GM23338 (cell line): ENCODE data around the gene VPS25. TPM values are rescaled to one million over a fixed set of nuclear protein-coding genes. Genes with fewer than 3 reads are reported as not detected.

Experiments used
- ATAC-seq: fragments of 200-7000 bp; cut with Tn5 transposase; 3 replicates; pipeline ENCODE4 v1.9.1; 2020
- DNase-seq: peaks from one replicate; pipeline ENCODE4 v3.0.0-alpha.2; 2015; ENCODE audit warnings: low spot score
- H2AFZ ChIP-seq: fragments of 200-600 bp; sonication (generic); 2 replicates; pipeline ENCODE4 v1.8.0; 2016; ENCODE audit warnings: antibody characterized with exemption, mild to moderate bottlenecking, moderate library complexity
- H3F3A ChIP-seq: fragments of 200-600 bp; sonication (generic); replicated peaks from 2 replicates; pipeline ENCODE4 v1.8.0; 2017; ENCODE audit warnings: antibody characterized with exemption, mixed run types, low read depth
- H3K27ac ChIP-seq: fragments of 200-600 bp; sonication (generic); 2 replicates; pipeline ENCODE4 v1.6.1; 2016; ENCODE audit warnings: low read depth
- H3K27me3 ChIP-seq: fragments of 200-600 bp; sonication (generic); 2 replicates; pipeline ENCODE4 v1.8.0; 2016; ENCODE audit warnings: mild to moderate bottlenecking, mixed run types, moderate library complexity; ENCODE audit not compliant: insufficient read depth
- H3K36me3 ChIP-seq: fragments of 200-600 bp; sonication (generic); 2 replicates; pipeline ENCODE4 v1.8.0; 2016; ENCODE audit warnings: mild to moderate bottlenecking; ENCODE audit not compliant: insufficient read depth
- H3K4me1 ChIP-seq: fragments of 200-600 bp; sonication (generic); 2 replicates; pipeline ENCODE4 v1.8.0; 2016; ENCODE audit warnings: mild to moderate bottlenecking, moderate library complexity; ENCODE audit not compliant: insufficient read depth
- H3K4me2 ChIP-seq: fragments of 200-600 bp; sonication (generic); 2 replicates; pipeline ENCODE4 v1.7.1; 2017; ENCODE audit warnings: mixed run types
- H3K4me3 ChIP-seq: fragments of 200-600 bp; sonication (generic); 2 replicates; pipeline ENCODE4 v1.6.1; 2016; ENCODE audit warnings: mixed run types
- H3K79me2 ChIP-seq: fragments of 200-600 bp; sonication (generic); replicated peaks from 2 replicates; pipeline ENCODE4 v1.8.0; 2017; ENCODE audit warnings: mild to moderate bottlenecking; ENCODE audit not compliant: insufficient read depth
- H3K9me2 ChIP-seq: fragments of 200-600 bp; sonication (generic); 2 replicates; pipeline ENCODE4 v1.8.0; 2017; ENCODE audit not compliant: insufficient read depth
- H4K20me1 ChIP-seq: fragments of 200-600 bp; sonication (generic); replicated peaks from 2 replicates; pipeline ENCODE4 v1.8.0; 2017; ENCODE audit warnings: mild to moderate bottlenecking; ENCODE audit not compliant: insufficient read depth
- H3K27ac Mint-ChIP-seq: 2 replicates; pipeline ENCODE4 v1.8.0; 2020; ENCODE audit warnings: inconsistent platforms, mild to moderate bottlenecking, moderate library complexity, mixed read lengths
- H3K27me3 Mint-ChIP-seq: 3 replicates; pipeline ENCODE4 v1.8.0; 2022; ENCODE audit warnings: low read depth, mild to moderate bottlenecking, moderate library complexity, mixed read lengths, inconsistent platforms; ENCODE audit not compliant: insufficient read depth, poor library complexity
- H3K36me3 Mint-ChIP-seq: 3 replicates; pipeline ENCODE4 v1.8.0; 2021; ENCODE audit warnings: low read depth, mild to moderate bottlenecking, inconsistent platforms, moderate library complexity, mixed read lengths
- H3K4me1 Mint-ChIP-seq: 3 replicates; pipeline ENCODE4 v1.8.0; 2020; ENCODE audit warnings: mild to moderate bottlenecking, inconsistent platforms, mixed read lengths
- H3K4me3 Mint-ChIP-seq: 3 replicates; pipeline ENCODE4 v1.8.0; 2021; ENCODE audit warnings: moderate library complexity, mild to moderate bottlenecking, inconsistent platforms, mixed read lengths
- H3K9me3 Mint-ChIP-seq: 3 replicates; pipeline ENCODE4 v1.8.0; 2020; ENCODE audit warnings: moderate library complexity, mild to moderate bottlenecking, inconsistent platforms, mixed read lengths
- CREB1 ChIP-seq: fragments of 250-450 bp; sonication (Bioruptor Pico); IDR thresholded peaks from 2 replicates; pipeline ENCODE4 v1.5.0; 2020; ENCODE audit warnings: low read depth, mild to moderate bottlenecking, moderate library complexity
- EZH2 ChIP-seq: fragments of 200-600 bp; sonication (generic); IDR thresholded peaks from one replicate; pipeline ENCODE4 v1.8.0; 2017; ENCODE audit warnings: antibody characterized with exemption, mild to moderate bottlenecking, low read depth; ENCODE audit not compliant: unreplicated experiment
- EZH2phosphoT487 ChIP-seq: fragments of 200-600 bp; sonication (generic); IDR thresholded peaks from one replicate; pipeline ENCODE4 v1.8.1; 2018; ENCODE audit warnings: antibody characterized with exemption; ENCODE audit not compliant: unreplicated experiment
- JUNB ChIP-seq: IDR thresholded peaks from one replicate; pipeline ENCODE4 v1.6.1; 2016; ENCODE audit warnings: antibody characterized with exemption; ENCODE audit not compliant: unreplicated experiment
- NANOG ChIP-seq: IDR thresholded peaks from 2 replicates; pipeline ENCODE4 v1.6.1; 2016; ENCODE audit warnings: antibody characterized with exemption, borderline replicate concordance
- POLR2AphosphoS5 ChIP-seq: IDR thresholded peaks from 2 replicates; pipeline ENCODE4 v1.6.1; 2016; ENCODE audit warnings: antibody characterized with exemption, low read depth
- STAT1 ChIP-seq: IDR thresholded peaks from one replicate; pipeline ENCODE4 v1.6.1; 2016; ENCODE audit warnings: antibody characterized with exemption; ENCODE audit not compliant: unreplicated experiment
- ZNF114 ChIP-seq: fragments of 250-450 bp; sonication (Bioruptor Pico); IDR thresholded peaks from 2 replicates; pipeline ENCODE4 v1.5.0; 2020; ENCODE audit warnings: mild to moderate bottlenecking, moderate library complexity
- ZNF331 ChIP-seq: fragments of 250-450 bp; sonication (Bioruptor Pico); IDR thresholded peaks from 2 replicates; pipeline ENCODE4 v1.5.0; 2020; ENCODE audit warnings: low read depth, mild to moderate bottlenecking, moderate library complexity
- polyA plus RNA-seq: library from polyadenylated mRNA; unstranded; fragments of >200 nt; fragmentation: Nextera tagmentation; extraction: Ambion mirVana; gene quantifications from 2 replicates; pipeline ENCODE4 v1.2.1, GENCODE V29; 2016
- total RNA-seq: library from RNA; depleted of rRNA; stranded (reverse); fragments of >200 nt; shearing (Covaris generic); gene quantifications from 2 replicates; pipeline ENCODE4 v1.2.3, GENCODE V29; 2014
- TF ChIP-seq, protein P1 (sequence below): IDR thresholded peaks from one replicate; pipeline ENCODE4 v1.6.1; 2018; ENCODE audit warnings: antibody characterized with exemption; ENCODE audit not compliant: unreplicated experiment
- TF ChIP-seq, protein P2 (sequence below): IDR thresholded peaks from 2 replicates; pipeline ENCODE4 v1.6.1; 2016; ENCODE audit warnings: antibody characterized with exemption
- TF ChIP-seq, protein P3 (sequence below), 2 experiments: fragments of 200-600 bp in 1 of 2; sonication (generic) in 1 of 2; conservative IDR thresholded peaks; 2 replicates each; pipeline versions ENCODE4 v1.5.1 to v1.6.1; 2016 to 2017; ENCODE audit warnings: antibody characterized with exemption in 2 of 2, low read depth in 2 of 2, mild to moderate bottlenecking in 2 of 2, moderate library complexity in 1 of 2

VPS25 gene
- total and polyA plus RNA-seq, 2 experiments from 2014 or later: 105 to 110 TPM

DNA sequence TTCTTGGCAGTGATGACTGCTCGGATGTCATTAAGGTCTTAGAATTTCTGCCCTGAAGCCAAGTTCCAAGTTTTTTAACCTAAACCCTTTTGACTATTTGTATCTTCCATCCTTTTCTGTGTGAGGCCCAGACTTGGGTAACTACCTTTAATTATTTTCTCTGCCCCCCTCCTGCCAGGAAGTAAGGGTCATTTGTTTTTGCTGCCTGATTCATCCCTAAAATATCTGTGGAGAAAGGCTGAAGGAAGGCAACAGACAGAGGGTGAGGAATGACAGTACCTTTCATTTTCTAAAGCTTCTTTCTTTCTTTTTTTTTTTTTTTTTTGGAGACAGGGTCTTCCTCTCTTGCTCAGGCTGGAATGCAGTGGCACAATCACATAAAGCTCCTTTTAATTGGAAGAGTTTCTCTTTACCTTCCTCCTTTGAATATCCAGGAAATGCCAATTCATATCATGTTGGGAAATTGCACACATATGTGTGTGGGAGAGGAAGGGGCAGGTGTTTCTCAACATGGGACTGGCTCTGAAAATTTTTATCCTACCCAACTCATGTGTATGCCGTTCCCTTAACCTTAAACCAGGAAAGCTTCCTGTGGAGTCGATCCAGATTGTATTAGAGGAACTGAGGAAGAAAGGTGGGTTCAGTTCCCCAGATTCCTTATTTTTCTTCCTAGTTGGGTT lies 957 bp downstream of the VPS25 start (continued):
- no peak for TF ChIP-seq POLR2AphosphoS5

DNA sequence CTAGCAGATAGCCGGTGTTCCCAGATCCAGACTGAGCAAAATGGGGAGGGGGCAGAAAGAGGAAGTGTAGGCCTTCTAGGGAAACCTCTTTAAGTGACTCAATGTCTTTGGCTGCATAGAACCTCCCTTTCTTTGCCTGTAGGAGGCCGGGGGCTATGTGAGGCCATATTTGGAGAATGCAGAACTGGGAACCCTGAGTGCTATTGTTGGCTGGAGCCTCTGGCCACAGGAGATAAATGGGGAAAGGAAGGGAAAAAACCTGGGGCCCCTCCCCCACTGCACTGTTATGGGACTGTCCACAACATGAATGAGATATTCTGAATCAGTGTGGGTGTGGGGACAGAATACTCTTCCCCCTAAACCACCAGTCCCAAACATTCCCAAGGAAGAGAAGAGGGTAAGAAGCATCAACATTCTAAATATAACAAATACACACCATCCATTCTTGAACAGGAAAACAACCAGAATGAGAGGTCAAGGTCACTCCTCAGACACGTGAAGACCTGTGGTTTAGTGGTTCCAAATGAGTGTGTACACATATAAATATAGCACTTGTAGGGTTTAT lies 2.4 kb downstream of the VPS25 start:
- Histone ChIP-seq H3K27ac (no peak overlapping the region), H3K27me3 (0 out of 2 replicates have a peak, but pooled peaks cover under 1% of the 10 kb centered on the region), H3K4me2 (no peak overlapping the region), H3K9me2 (no peaks in the 10 kb centered on the region), H4K20me1 (no peaks in the 10 kb centered on the region), H3K4me1 (0 out of 2 replicates have a peak, but pooled peaks cover 5% of the 10 kb centered on the region), H2AFZ (no peak overlapping the region), H3K79me2 (0 out of 2 replicates have a peak, but pooled peaks cover 6% of the 10 kb centered on the region), H3F3A (peaks cover 12% of the 10 kb centered on the region; the same call in 1 of the 2 replicates), H3K36me3 (peaks cover 9% of the 10 kb centered on the region; the same call in 1 of the 2 replicates), H3K4me3 (no peak overlapping the region)
- H3K4me1 Mint-ChIP-seq: peaks cover 18% of the 10 kb centered on the region
- peaks cover 21% of the 10 kb centered on the region for H3K27me3 Mint-ChIP-seq
- DNase-seq: no peak
- H3K27ac Mint-ChIP-seq: no peak overlapping the region
- peaks cover 47% of the 10 kb centered on the region for H3K36me3 Mint-ChIP-seq
- no peak overlapping the region for H3K4me3 Mint-ChIP-seq
- ATAC-seq: no peak
- no peaks in the 10 kb centered on the region for H3K9me3 Mint-ChIP-seq
- no peak for TF ChIP-seq CREB1
- TF ChIP-seq POLR2AphosphoS5: no peak
- TF ChIP-seq JUNB: no peak
- TF ChIP-seq ZNF331: no peak
- TF ChIP-seq, protein P1, sequence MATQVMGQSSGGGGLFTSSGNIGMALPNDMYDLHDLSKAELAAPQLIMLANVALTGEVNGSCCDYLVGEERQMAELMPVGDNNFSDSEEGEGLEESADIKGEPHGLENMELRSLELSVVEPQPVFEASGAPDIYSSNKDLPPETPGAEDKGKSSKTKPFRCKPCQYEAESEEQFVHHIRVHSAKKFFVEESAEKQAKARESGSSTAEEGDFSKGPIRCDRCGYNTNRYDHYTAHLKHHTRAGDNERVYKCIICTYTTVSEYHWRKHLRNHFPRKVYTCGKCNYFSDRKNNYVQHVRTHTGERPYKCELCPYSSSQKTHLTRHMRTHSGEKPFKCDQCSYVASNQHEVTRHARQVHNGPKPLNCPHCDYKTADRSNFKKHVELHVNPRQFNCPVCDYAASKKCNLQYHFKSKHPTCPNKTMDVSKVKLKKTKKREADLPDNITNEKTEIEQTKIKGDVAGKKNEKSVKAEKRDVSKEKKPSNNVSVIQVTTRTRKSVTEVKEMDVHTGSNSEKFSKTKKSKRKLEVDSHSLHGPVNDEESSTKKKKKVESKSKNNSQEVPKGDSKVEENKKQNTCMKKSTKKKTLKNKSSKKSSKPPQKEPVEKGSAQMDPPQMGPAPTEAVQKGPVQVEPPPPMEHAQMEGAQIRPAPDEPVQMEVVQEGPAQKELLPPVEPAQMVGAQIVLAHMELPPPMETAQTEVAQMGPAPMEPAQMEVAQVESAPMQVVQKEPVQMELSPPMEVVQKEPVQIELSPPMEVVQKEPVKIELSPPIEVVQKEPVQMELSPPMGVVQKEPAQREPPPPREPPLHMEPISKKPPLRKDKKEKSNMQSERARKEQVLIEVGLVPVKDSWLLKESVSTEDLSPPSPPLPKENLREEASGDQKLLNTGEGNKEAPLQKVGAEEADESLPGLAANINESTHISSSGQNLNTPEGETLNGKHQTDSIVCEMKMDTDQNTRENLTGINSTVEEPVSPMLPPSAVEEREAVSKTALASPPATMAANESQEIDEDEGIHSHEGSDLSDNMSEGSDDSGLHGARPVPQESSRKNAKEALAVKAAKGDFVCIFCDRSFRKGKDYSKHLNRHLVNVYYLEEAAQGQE: no peak
- no peak for TF ChIP-seq EZH2phosphoT487
- TF ChIP-seq, protein P2, sequence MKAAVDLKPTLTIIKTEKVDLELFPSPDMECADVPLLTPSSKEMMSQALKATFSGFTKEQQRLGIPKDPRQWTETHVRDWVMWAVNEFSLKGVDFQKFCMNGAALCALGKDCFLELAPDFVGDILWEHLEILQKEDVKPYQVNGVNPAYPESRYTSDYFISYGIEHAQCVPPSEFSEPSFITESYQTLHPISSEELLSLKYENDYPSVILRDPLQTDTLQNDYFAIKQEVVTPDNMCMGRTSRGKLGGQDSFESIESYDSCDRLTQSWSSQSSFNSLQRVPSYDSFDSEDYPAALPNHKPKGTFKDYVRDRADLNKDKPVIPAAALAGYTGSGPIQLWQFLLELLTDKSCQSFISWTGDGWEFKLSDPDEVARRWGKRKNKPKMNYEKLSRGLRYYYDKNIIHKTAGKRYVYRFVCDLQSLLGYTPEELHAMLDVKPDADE: no peak
- TF ChIP-seq, protein P3, sequence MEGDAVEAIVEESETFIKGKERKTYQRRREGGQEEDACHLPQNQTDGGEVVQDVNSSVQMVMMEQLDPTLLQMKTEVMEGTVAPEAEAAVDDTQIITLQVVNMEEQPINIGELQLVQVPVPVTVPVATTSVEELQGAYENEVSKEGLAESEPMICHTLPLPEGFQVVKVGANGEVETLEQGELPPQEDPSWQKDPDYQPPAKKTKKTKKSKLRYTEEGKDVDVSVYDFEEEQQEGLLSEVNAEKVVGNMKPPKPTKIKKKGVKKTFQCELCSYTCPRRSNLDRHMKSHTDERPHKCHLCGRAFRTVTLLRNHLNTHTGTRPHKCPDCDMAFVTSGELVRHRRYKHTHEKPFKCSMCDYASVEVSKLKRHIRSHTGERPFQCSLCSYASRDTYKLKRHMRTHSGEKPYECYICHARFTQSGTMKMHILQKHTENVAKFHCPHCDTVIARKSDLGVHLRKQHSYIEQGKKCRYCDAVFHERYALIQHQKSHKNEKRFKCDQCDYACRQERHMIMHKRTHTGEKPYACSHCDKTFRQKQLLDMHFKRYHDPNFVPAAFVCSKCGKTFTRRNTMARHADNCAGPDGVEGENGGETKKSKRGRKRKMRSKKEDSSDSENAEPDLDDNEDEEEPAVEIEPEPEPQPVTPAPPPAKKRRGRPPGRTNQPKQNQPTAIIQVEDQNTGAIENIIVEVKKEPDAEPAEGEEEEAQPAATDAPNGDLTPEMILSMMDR (conservative IDR thresholded peaks at IDR 0.05; ENCODE audit: low read depth in 2 of 2): no peak
- TF ChIP-seq STAT1: no peak
- no peak for TF ChIP-seq EZH2
- TF ChIP-seq ZNF114 (CRISPR knock-in tag): no peak
- TF ChIP-seq NANOG: no peak
